Hepatocyte (in vitro differentiated cells): ENCODE data around the gene FADS3.

Experiments
- EZH2 ChIP-seq: fragments of 200-600 bp; sonication (generic); IDR thresholded peaks from 2 replicates; pipeline ENCODE4 v1.6.1; 2016; ENCODE audit warnings: antibody characterized with exemption, mild to moderate bottlenecking, borderline replicate concordance
- TF ChIP-seq, protein P1 (sequence below): fragments of 200-600 bp; sonication (generic); IDR thresholded peaks from 2 replicates; pipeline ENCODE4 v1.5.1; 2016; ENCODE audit warnings: antibody characterized with exemption, mild to moderate bottlenecking; ENCODE audit not compliant: poor library complexity

- TF ChIP-seq, protein P1, sequence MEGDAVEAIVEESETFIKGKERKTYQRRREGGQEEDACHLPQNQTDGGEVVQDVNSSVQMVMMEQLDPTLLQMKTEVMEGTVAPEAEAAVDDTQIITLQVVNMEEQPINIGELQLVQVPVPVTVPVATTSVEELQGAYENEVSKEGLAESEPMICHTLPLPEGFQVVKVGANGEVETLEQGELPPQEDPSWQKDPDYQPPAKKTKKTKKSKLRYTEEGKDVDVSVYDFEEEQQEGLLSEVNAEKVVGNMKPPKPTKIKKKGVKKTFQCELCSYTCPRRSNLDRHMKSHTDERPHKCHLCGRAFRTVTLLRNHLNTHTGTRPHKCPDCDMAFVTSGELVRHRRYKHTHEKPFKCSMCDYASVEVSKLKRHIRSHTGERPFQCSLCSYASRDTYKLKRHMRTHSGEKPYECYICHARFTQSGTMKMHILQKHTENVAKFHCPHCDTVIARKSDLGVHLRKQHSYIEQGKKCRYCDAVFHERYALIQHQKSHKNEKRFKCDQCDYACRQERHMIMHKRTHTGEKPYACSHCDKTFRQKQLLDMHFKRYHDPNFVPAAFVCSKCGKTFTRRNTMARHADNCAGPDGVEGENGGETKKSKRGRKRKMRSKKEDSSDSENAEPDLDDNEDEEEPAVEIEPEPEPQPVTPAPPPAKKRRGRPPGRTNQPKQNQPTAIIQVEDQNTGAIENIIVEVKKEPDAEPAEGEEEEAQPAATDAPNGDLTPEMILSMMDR, result no peak
- no peak for TF ChIP-seq EZH2
Observed at GRCh38 chr11:61863548-61864081, 27.7 kb downstream of the FADS3 start.
